GM21515 (cell line): ENCODE results near the gene RBFA.
"Not testable (repeated sequence)": the region's sequence is repeated elsewhere in the genome, so short reads cannot be mapped to it uniquely, and the experiment has no call there.

ENCODE experiments used
- ATAC-seq: cut with Tn5 transposase; IDR thresholded peaks from one replicate; pipeline ENCODE4 v1.9.1; 2021; ENCODE audit not compliant: unreplicated experiment

Gene RBFA

DNA sequence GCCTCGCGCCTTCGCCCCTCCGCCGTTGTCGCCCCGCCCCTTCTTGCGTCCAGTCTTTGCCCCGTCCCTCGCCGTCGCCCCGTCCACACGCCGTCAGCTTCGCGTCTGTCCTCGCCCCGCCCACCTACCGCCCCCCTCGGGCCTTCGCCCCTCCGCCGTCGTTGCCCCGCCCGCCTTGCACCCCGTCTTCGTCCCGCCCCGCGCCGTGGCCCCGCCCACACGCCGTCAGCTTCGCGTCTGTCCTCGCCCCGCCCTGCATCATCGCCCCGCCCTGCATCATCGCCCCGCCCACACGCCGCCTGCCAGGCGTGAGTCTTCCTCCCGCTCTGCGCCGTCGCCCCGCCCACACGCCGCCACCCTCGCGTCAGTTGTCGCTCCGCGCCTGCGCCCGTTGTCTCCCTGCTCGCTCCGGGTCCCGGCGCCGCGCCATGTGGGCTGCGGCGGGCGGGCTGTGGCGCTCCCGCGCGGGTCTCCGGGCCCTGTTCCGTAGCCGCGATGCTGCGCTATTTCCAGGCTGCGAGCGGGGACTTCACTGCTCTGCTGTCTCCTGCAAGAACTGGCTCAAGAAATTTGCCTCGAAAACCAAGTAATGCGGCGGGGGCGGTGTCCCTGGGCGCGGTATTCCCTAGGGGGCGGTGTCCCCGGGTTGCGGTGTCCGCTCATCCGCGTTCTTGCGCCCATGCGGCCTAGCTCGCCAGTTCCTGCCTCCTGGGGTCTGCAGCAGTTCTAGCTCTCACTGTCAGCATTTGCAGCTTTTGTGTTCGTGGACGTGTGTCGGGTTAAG is at the start of gene RBFA:
RBFA (plus strand) TSS at position 367 of the 784 bp plus-strand sequence; CDS start at position 429, 62 bp downstream.
- ATAC-seq = peak; percentile 76

- no peak for ATAC-seq
Observed at GRCh38 chr18:79985172-79985571, 49.1 kb upstream of the RBFA start.

DNA sequence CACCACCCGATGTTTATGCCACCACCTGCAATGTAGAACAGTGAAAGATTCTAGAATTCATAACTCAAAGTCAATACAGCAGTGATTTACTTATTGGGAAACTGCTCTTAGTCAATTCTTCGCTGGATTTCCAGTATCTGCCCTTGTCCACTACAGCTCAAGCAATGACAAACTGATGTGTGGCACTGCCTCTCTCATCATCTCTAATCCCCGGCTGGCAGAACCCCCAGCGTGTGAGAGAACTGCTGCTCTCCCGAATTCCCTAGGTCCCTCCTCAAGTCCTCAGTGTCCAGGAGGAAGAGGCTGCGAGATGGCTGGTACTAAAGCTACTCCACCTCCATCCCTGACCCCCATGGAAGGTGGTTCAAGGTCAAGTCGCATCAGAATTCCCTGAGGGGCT is 47.5 kb upstream of the RBFA start:
- no peak for ATAC-seq

GRCh38 chr18:79987566-79987965 is 46.7 kb upstream of the RBFA start:
- ATAC-seq = no peak

DNA sequence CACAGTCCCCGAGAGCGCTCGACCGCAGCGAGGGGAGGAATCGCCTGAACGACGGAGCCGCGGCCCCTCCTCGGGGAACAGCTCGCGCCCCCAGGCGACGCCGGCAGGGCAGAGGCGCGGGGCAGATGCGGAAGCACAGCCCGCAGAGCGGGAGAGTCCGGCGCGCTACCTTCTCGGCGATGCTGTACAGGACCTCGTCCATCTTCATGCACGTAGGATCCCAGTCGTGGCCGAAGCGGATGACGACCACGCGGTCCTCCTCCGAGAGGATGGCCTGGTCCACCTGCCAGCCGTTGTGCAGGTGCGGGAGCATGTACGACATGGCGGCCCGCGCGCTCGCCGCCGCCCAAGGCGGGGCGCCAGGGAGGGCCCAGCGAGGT is 46.2 kb upstream of the RBFA start:
- ATAC-seq = peak; percentile 58

DNA sequence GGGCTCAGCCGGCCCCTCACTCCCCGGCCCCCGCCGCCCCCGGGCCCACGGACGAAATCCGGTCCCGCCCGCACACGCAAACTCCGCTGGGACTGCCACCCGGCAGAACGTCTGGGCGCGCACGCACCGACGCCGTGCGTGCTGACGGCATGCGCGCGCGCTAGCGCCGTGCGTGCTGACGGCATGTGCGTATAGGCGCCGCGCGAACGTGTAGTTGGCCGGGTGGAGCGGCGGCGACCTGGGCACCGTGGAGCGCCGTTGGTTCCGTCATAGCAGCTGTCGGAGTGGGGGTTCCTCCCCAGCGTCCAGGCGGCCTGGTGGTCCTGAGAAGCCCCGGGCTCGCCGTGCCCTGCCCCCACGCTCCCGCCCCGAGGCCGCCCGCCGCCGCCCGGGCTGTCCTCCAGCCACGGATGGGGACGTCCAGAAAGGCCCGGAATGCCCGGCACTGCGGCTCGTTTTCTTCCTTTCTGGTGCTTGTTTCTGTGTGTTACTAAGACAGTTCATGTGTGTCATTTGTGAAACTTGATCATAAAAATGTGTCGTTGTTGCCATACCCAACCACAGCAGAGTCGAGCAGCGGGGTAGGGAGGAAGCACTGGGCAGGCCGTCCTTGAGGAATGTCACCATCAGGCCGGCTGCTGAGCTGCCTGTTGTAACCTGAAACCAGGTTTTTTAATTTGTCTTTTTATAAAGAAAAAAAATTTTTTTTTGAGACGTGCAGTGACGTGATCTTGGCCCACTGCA is 45.6 kb upstream of the RBFA start, which contains the start of gene TXNL4A:
TXNL4A (minus strand) TSS at position 113 of the 744 bp plus-strand sequence. CDS start 171 bp downstream, outside the sequence.
- ATAC-seq = peak; percentile 97

DNA sequence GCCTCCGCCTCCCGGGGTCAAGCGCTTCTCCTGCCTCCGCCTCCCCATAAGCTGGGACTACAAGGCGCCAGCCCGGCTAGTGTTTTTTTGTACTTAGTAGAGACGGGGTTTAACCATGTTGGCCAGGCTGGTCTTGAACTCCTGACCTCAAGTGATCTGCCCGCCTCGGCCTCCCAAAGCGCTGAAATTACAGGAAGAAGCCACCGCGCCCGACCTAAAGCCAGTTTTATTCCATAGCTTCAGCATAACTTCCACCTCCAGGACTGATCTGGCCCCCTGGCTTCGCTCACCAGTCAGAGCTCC is 45.1 kb upstream of the RBFA start:
- no peak for ATAC-seq

GRCh38 chr18:79991494-79991893 is 42.7 kb upstream of the RBFA start:
- no peak for ATAC-seq

GRCh38 chr18:79999701-80000100 is 34.5 kb upstream of the RBFA start:
- not testable (repeated sequence) for ATAC-seq

- ATAC-seq = no peak
Observed at GRCh38 chr18:80000877-80001276, 33.4 kb upstream of the RBFA start.

DNA sequence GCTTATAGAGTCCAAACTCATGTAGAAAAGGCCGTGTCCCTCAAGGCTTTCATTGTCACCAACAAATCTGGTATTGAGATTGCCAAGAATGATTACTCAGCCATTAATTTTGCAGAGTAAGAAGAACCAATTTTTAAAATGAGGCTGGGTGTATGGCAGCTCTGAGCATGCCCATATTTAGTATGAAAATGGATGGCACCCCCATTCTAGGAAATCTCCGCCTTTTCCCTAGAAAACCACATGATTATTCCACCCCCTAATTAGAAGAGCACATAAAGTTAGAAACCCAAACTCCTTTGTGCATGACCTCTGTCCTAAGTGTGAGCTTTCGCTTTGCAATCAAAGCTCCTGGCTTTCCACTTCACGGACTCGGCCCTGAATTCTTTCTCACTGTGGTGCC is 31.8 kb upstream of the RBFA start:
- ATAC-seq = no peak

- ATAC-seq = no peak
Observed at GRCh38 chr18:80004600-80005342, 29.5 kb upstream of the RBFA start.

GRCh38 chr18:80006724-80007123 is 27.5 kb upstream of the RBFA start:
- ATAC-seq = no peak

DNA sequence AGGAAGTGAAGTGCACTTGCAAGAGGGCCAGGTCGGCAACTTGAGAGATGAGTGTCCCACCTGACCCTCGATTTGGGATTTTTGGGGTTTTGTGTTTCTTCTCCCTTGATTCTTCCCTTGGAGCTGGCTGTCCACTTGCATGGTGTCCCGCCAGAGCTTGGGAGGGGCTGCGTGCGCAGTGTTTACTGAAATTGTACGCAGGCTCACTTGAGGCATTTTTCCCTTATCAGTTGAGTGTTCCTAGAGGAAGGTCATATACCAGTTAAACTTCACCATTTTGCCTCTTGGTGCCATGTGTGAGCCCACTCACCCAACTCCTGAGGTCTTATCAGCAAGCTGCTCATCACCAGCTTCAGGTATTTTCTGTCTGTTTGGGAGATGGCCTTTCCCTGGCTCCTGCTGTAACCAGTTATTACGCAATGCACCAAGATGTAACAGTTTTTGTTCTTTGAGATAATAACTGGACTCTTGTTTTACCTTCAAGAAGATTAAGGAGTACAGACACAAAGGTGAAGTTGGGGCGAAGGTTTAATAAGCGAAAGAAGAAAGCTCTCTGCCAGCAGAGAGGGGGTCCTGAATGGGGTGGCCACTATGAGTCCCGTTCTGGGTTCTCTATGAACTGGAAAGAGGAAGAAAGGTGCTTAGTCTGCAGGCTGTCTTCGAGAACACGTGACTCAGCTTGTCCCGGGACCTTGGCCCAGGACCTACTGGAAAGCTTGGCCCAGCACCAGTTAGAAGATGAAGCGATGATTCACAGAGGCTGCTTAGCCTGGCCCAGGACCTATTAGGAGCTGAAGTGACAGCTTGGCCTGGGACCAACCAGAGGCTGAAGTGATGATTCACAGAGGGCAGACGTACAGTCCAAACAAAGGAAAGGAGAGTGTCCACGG is 24.3 kb upstream of the RBFA start:
- no peak for ATAC-seq

- no peak for ATAC-seq
Observed at GRCh38 chr18:80010551-80010906, 23.7 kb upstream of the RBFA start.

DNA sequence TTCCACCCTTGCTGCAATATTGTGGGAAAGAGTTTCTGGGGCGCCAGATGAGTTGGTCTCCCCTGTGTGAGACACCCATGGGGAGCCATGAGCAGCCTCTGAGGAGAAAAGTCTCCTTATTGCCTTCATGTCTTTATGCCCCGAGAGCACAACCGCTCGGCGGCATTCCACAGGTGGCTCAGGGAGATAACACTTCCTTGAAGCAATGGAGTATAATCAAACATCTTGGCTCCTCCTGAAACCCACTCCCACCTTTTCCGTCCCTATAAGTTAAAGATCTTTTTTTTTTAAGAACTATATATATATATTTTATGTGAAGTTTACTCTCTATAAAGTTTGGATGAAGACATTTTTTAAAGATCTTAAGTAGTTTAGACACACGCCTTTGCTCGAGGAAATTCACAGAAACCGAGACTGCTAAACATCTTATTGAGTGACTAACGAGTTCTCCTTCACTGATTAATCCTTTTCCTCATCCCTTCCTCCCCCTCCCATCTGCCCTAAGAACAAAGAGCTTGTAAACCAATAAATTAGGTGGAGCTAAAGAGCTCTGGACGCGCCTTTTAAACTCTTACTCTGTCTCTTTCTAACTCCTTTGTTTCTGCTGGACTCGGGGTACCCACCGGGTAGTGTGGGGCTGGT is 22.6 kb upstream of the RBFA start:
- not testable (repeated sequence) for ATAC-seq

GRCh38 chr18:80012714-80013113 is 21.5 kb upstream of the RBFA start:
- ATAC-seq = no peak

DNA sequence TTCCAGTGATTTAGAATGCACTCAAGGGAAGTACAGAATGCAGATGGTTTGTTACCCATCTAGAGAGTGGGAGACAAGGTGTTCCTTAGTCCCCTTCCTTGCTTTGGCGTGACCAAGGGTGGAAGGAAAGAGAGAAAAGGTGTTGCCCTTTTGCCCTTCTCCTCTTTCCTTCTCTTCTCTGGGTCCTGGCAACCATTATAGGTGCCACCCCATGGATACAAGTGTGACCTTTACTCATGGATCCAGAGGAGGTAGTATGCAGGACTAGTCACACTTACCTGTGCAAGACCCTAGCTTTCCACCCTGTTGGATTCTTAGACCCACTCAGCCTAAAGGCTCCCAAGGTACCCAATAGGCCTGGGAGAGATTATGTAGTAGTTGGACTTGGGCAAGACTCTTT is 11.6 kb upstream of the RBFA start:
- ATAC-seq = no peak

- no peak for ATAC-seq
Observed at GRCh38 chr18:80023173-80023572, 11.1 kb upstream of the RBFA start.

DNA sequence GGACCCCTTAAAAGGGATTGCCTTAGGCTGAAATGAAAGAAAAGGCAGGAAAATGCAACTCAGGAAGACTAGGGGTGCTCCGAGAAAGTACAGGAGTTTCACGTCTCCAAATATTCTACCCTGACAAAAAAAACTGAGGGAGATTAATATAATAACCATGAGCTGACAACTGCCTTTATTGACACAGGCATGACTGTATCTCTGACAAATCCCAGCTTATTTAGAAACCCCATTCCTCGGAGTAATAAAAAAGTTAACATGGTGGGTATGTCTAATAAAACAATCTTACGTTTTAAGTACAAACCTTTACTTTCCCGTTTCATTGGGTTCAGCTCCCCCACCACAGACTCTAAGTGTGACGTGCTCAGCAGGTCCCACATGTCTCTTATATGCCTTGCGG is 7.9 kb upstream of the RBFA start:
- no peak for ATAC-seq
